Measurements from ENCODE around the gene MAPK6. TPM values are rescaled to one million over a fixed set of nuclear protein-coding genes. Genes with fewer than 3 reads are reported as not detected.

Gene MAPK6
- total and polyA plus RNA-seq, 2 of the 4 experiments (the other 2 are of a cell fraction): 22.6 to 60.6 TPM

- ChIA-PET POLR2A (ENCODE audit: unreplicated experiment) (no interaction called here), CTCF (interaction anchor here (1.7 kb wide), 1 partner anchor 55 kb away, joined by 5 read pairs; no protein-coding TSS in a partner anchor)
- no peak overlapping the region for H3K4me2 ChIP-seq (ENCODE audit: low read depth, low read length)
- no peak overlapping the region for H3K4me3 ChIP-seq (ENCODE audit: insufficient read depth, low read depth, low read length)
- no peak overlapping the region for H2BK20ac ChIP-seq (ENCODE audit: low read depth, low read length)
- H4K20me1 ChIP-seq (ENCODE audit: insufficient read depth, low read length): no peaks in the 10 kb centered on the region
- H3K27me3 ChIP-seq (ENCODE audit: control insufficient read depth, insufficient read depth, low read length): no peaks in the 10 kb centered on the region
- no peak for ATAC-seq (ENCODE audit: low read depth)
- H3K14ac ChIP-seq (replicated peaks; ENCODE audit: low read depth, low read length): no peak overlapping the region
- H2BK120ac ChIP-seq (ENCODE audit: low read depth, low read length): no peak overlapping the region
- H3K4me1 ChIP-seq (ENCODE audit: control insufficient read depth, insufficient read depth, low read length): peaks cover 2% of the 10 kb centered on the region; the same call in 1 of the 2 replicates
- no peak for TF ChIP-seq CHD1 (IDR thresholded peaks at IDR 0.05; ENCODE audit: low read depth, low read length)
- TF ChIP-seq, protein P1, sequence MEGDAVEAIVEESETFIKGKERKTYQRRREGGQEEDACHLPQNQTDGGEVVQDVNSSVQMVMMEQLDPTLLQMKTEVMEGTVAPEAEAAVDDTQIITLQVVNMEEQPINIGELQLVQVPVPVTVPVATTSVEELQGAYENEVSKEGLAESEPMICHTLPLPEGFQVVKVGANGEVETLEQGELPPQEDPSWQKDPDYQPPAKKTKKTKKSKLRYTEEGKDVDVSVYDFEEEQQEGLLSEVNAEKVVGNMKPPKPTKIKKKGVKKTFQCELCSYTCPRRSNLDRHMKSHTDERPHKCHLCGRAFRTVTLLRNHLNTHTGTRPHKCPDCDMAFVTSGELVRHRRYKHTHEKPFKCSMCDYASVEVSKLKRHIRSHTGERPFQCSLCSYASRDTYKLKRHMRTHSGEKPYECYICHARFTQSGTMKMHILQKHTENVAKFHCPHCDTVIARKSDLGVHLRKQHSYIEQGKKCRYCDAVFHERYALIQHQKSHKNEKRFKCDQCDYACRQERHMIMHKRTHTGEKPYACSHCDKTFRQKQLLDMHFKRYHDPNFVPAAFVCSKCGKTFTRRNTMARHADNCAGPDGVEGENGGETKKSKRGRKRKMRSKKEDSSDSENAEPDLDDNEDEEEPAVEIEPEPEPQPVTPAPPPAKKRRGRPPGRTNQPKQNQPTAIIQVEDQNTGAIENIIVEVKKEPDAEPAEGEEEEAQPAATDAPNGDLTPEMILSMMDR (conservative IDR thresholded peaks at IDR 0.05; ENCODE audit: low read depth, low read length): no peak
- H2BK15ac ChIP-seq (ENCODE audit: low read depth, low read length): no peak overlapping the region
- H3K9me3 ChIP-seq (ENCODE audit: control insufficient read depth, insufficient read depth, low read length): peaks cover 6% of the 10 kb centered on the region
- in situ Hi-C loops (cut with MboI; ENCODE audit: low sequenced_read_pairs) (no loop called here), intact Hi-C loops (cut with micrococcal nuclease) (no loop called here), dilution Hi-C loops (cut with HindIII; ENCODE audit: low sequenced_read_pairs, unreplicated experiment) (no loop called here)
- no peak overlapping the region for H4K91ac ChIP-seq (ENCODE audit: insufficient read depth, low read depth, low read length)
- no peak for DNase-seq
- no peaks in the 10 kb centered on the region for H3K36me3 ChIP-seq (ENCODE audit: control insufficient read depth, insufficient read depth, low read length)
- no peaks in the 10 kb centered on the region for H3K79me1 ChIP-seq (ENCODE audit: low read depth in 1 of 2, low read length in 2 of 2)
- no peak overlapping the region for H4K8ac ChIP-seq (ENCODE audit: low read depth in 2 of 2, low read length in 2 of 2)
- no peak overlapping the region for H3K18ac ChIP-seq (ENCODE audit: low read depth, low read length)
- H2AFZ ChIP-seq (replicated peaks; ENCODE audit: low read length, poor library complexity): no peak overlapping the region
- no peak overlapping the region for H2AK5ac ChIP-seq (ENCODE audit: low read depth, low read length)
- no peak overlapping the region for H2AK9ac ChIP-seq (replicated peaks; ENCODE audit: low read depth, low read length, poor library complexity)
- H4K5ac ChIP-seq (ENCODE audit: low read depth, low read length): no peak overlapping the region
- H3K27ac ChIP-seq (ENCODE audit: insufficient read depth, low read length): no peak overlapping the region
- no peak overlapping the region for H3K9ac ChIP-seq (ENCODE audit: low read depth, low read length)
- no peak overlapping the region for H3K23ac ChIP-seq (ENCODE audit: low read depth, low read length)
- no CpG with 5 or more reads among the region's 4 CpGs for WGBS, 2 experiments (ENCODE audit: extremely low coverage in 2 of 2, insufficient read length in 1 of 2)
- no peak overlapping the region for H2BK5ac ChIP-seq (ENCODE audit: low read depth, low read length, poor library complexity, severe bottlenecking)
- BruUV-seq (replicated peaks): no TSS peak
- no peak overlapping the region for H3K4ac ChIP-seq (ENCODE audit: low read depth, low read length)
- H3K9me1 ChIP-seq (ENCODE audit: insufficient read depth, low read length): peaks cover 2% of the 10 kb centered on the region; the same call in 1 of the 2 replicates
- no peak overlapping the region for H3K56ac ChIP-seq (ENCODE audit: extremely low read depth, insufficient read depth, low read length)
Measured at GRCh38 chr15:52083603-52084002, 64.6 kb downstream of the MAPK6 start.

Data from IMR-90 (cell line).